CD14-positive monocyte (primary cell): ENCODE measurements around the gene BLNK. TPM values are rescaled to one million over a fixed set of nuclear protein-coding genes. Genes with fewer than 3 reads are reported as not detected.

Source experiments
- DNase-seq, 3 donors: peaks; one replicate each; pipeline ENCODE4 v3.0.0-alpha.2; 2011 to 2022
- H2AFZ ChIP-seq: 2 replicates; pipeline ENCODE4 v1.6.0; 2012; ENCODE audit warnings: mild to moderate bottlenecking, low read depth, low read length, inconsistent platforms; ENCODE audit not compliant: insufficient read depth, poor library complexity, severe bottlenecking
- H3K27ac ChIP-seq, 2 donors: 1 replicate in 1 of 2; 2 replicates in 1 of 2; pipeline ENCODE4 v1.5.1; 2012 to 2013; ENCODE audit warnings: low read length in 2 of 2, control low read depth in 1 of 2, inconsistent platforms in 1 of 2, low read depth in 1 of 2, mild to moderate bottlenecking in 1 of 2
- H3K27me3 ChIP-seq, 2 donors: one replicate each; pipeline versions ENCODE4 v1.6.0 to v1.6.1; 2011 to 2013; ENCODE audit warnings: low read length in 2 of 2; ENCODE audit not compliant: control insufficient read depth in 2 of 2, insufficient read depth in 2 of 2
- H3K36me3 ChIP-seq, 2 donors: replicated peaks in 1 of 2; 1 replicate in 1 of 2; 2 replicates in 1 of 2; pipeline versions ENCODE4 v1.5.1 to v1.6.1; 2012 to 2013; ENCODE audit warnings: low read length in 2 of 2, control low read depth in 1 of 2, inconsistent platforms in 1 of 2, mild to moderate bottlenecking in 1 of 2; ENCODE audit not compliant: insufficient read depth in 2 of 2, control insufficient read depth in 1 of 2
- H3K4me1 ChIP-seq, 2 donors: 1 replicate in 1 of 2; 2 replicates in 1 of 2; pipeline versions ENCODE4 v1.5.1 to v1.6.1; 2012 to 2013; ENCODE audit warnings: low read length in 2 of 2, control low read depth in 1 of 2, inconsistent platforms in 1 of 2, mild to moderate bottlenecking in 1 of 2, moderate library complexity in 1 of 2; ENCODE audit not compliant: insufficient read depth in 2 of 2, control insufficient read depth in 1 of 2
- H3K4me2 ChIP-seq: replicated peaks from 2 replicates; pipeline ENCODE3; 2012; ENCODE audit warnings: low read length, moderate library complexity, mild to moderate bottlenecking; ENCODE audit not compliant: poor library complexity, severe bottlenecking; ENCODE audit errors: extremely low read depth
- H3K4me3 ChIP-seq, 3 experiments: fragments of 200-600 bp in 1 of 3; sonication (generic) in 1 of 3; replicated peaks in 1 of 3; 1 replicate in 2 of 3; 2 replicates in 1 of 3; pipeline ENCODE4 v1.5.1; 2011 to 2013; ENCODE audit warnings: low read length in 3 of 3, mild to moderate bottlenecking in 3 of 3, control low read depth in 2 of 3, low read depth in 2 of 3, inconsistent platforms in 1 of 3, moderate library complexity in 1 of 3
- H3K79me2 ChIP-seq: 2 replicates; pipeline ENCODE4 v1.6.0; 2012; ENCODE audit warnings: mild to moderate bottlenecking, control low read depth, inconsistent platforms, low read length, moderate library complexity; ENCODE audit not compliant: insufficient read depth
- H3K9ac ChIP-seq: 2 replicates; pipeline ENCODE4 v1.6.0; 2017; ENCODE audit warnings: low read length, mild to moderate bottlenecking; ENCODE audit not compliant: insufficient read depth, poor library complexity, severe bottlenecking
- H3K9me3 ChIP-seq, 2 donors: replicated peaks in 1 of 2; 1 replicate in 1 of 2; 2 replicates in 1 of 2; pipeline versions ENCODE4 v1.5.1 to v1.6.1; 2012 to 2013; ENCODE audit warnings: low read length in 2 of 2, control low read depth in 1 of 2; ENCODE audit not compliant: control insufficient read depth in 1 of 2, insufficient read depth in 1 of 2
- H4K20me1 ChIP-seq: 2 replicates; pipeline ENCODE4 v1.6.0; 2012; ENCODE audit warnings: mild to moderate bottlenecking, low read length, control low read depth, moderate library complexity; ENCODE audit not compliant: insufficient read depth
- H3K27ac Mint-ChIP-seq, 7 donors: one replicate each; pipeline ENCODE4 v1.8.0; 2020; ENCODE audit warnings: mild to moderate bottlenecking in 7 of 7, mixed read lengths in 7 of 7, moderate library complexity in 6 of 7, inconsistent platforms in 2 of 7
- H3K27me3 Mint-ChIP-seq, 3 donors: one replicate each; pipeline ENCODE4 v1.8.0; 2021 to 2022; ENCODE audit warnings: low read depth in 3 of 3, mild to moderate bottlenecking in 3 of 3, mixed read lengths in 3 of 3, moderate library complexity in 3 of 3, inconsistent platforms in 1 of 3
- H3K36me3 Mint-ChIP-seq, 2 donors: one replicate each; pipeline ENCODE4 v1.8.0; 2020; ENCODE audit warnings: mixed read lengths in 2 of 2, inconsistent platforms in 1 of 2, mild to moderate bottlenecking in 1 of 2
- H3K4me1 Mint-ChIP-seq: one replicate; pipeline ENCODE4 v1.8.0; 2020; ENCODE audit warnings: mild to moderate bottlenecking, mixed read lengths
- H3K4me3 Mint-ChIP-seq, 2 donors: one replicate each; pipeline ENCODE4 v1.8.0; 2020; ENCODE audit warnings: mild to moderate bottlenecking in 2 of 2, mixed read lengths in 2 of 2, moderate library complexity in 1 of 2
- H3K9me3 Mint-ChIP-seq, 7 donors: one replicate each; pipeline ENCODE4 v1.8.0; 2020 to 2022; ENCODE audit warnings: mixed read lengths in 7 of 7, mild to moderate bottlenecking in 6 of 7, moderate library complexity in 6 of 7, inconsistent platforms in 2 of 7
- CTCF ChIP-seq: fragments of 200-600 bp; IDR thresholded peaks from one replicate; pipeline ENCODE4 v1.8.0; 2022; ENCODE audit warnings: antibody characterized with exemption, mild to moderate bottlenecking
- whole genome bisulfite sequencing: methylation state at CpG from one replicate; pipeline ENCODE4 v1.1.5; 2013; ENCODE audit warnings: missing lambda C conversion rate; ENCODE audit not compliant: insufficient coverage; 5-methylcytosine and 5-hydroxymethylcytosine counted together
- intact Hi-C, 2 donors: fragments of 100-400 bp; cut with micrococcal nuclease; formaldehyde crosslinking; loops; one replicate each; pipeline versions ENCODE4 v1.15.0 to v1.15.1; 2023
- polyA plus RNA-seq, 3 donors: library from polyadenylated mRNA; depleted of rRNA in 1 of 3; unstranded in 2 of 3; stranded (reverse) in 1 of 3; fragments of 300-500 nt in 2 of 3; fragments of >200 nt in 1 of 3; fragmentation: Illumina TruSeq in 2 of 3; gene quantifications; 1 replicate in 2 of 3; 2 replicates in 1 of 3; pipeline ENCODE4 v1.2.3, GENCODE V29; 2012 to 2021

Gene BLNK
- polyA plus RNA-seq, 3 donors, result 1.4 to 1.9 (median 1.5) TPM

DNA sequence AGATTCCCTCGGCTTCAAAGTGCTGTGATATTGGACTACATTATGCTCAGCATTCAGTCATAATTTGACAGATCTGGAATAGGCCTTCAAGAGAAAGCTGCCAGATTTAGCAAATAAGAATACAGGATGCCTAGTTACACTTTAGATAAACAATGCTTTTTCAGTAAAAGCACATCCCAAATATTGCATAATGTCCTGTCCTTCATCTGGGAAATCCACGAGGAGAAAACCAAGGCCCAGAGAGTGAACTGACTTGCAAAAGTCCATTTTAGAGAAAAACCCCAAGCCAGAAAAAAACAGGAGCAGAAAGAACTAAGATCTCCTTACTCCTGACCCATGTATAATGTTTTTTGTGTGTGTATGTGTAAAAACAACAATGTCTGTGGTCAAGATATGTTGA lies 12.0 kb upstream of the BLNK start:
- Mint-ChIP-seq H3K27ac (no peak overlapping the region), H3K9me3 (no peaks in the 10 kb centered on the region), H3K4me1 (peaks cover 13% of the 10 kb centered on the region), H3K36me3 (no peaks in the 10 kb centered on the region), H3K4me3 (no peak overlapping the region), H3K27me3 (no peaks in the 10 kb centered on the region)
- Histone ChIP-seq H3K4me1 (peaks cover 10 to 11% of the 10 kb centered on the region in 2 donors), H3K27ac (no peak overlapping the region), H3K4me2 (no peak overlapping the region), H3K4me3 (no peak overlapping the region), H2AFZ (no peak overlapping the region), H3K9ac (no peak overlapping the region), H4K20me1 (no peaks in the 10 kb centered on the region), H3K27me3 (no peaks in the 10 kb centered on the region), H3K9me3 (no peaks in the 10 kb centered on the region), H3K36me3 (no peaks in the 10 kb centered on the region), H3K79me2 (no peaks in the 10 kb centered on the region)
- 100% methylated on average over 1 of the region's 2 CpGs for WGBS
- no peak for DNase-seq
- no peak for TF ChIP-seq CTCF
- intact Hi-C loops, result no loop called here

- H3K79me2 ChIP-seq, result no peaks in the 10 kb centered on the region
Measured at GRCh38 chr10:96281444-96282029, 10.2 kb upstream of the BLNK start.

More at GRCh38 chr10:96281444-96282029, 10.2 kb upstream of the BLNK start:
- peaks cover 0 to 2% (median 0%) of the 10 kb centered on the region in 3 donors for H3K27me3 Mint-ChIP-seq
- Histone ChIP-seq H3K4me1 (no peaks in the 10 kb centered on the region), H3K27me3 (no peaks in the 10 kb centered on the region), H3K4me2 (no peak overlapping the region), H4K20me1 (no peaks in the 10 kb centered on the region), H3K9ac (no peak overlapping the region), H3K4me3 (no peak overlapping the region), H3K27ac (no peak overlapping the region), H3K9me3 (no peaks in the 10 kb centered on the region), H2AFZ (no peak overlapping the region), H3K36me3 (no peaks in the 10 kb centered on the region)
- no peak overlapping the region for H3K27ac Mint-ChIP-seq
- intact Hi-C loops, result no loop called here
- no peak overlapping the region for H3K4me3 Mint-ChIP-seq
- H3K9me3 Mint-ChIP-seq, result no peaks in the 10 kb centered on the region
- WGBS, result 100% methylated on average over 1 of the region's 3 CpGs
- no peak for TF ChIP-seq CTCF
- no peaks in the 10 kb centered on the region for H3K36me3 Mint-ChIP-seq
- peaks cover 1% of the 10 kb centered on the region for H3K4me1 Mint-ChIP-seq
- no peak for DNase-seq
